Measurements from ENCODE around the gene MGRN1. TPM values are rescaled to one million over a fixed set of nuclear protein-coding genes. Genes with fewer than 3 reads are reported as not detected.

The MGRN1 gene
- total and polyA plus RNA-seq, 2 experiments from 2014 or later, result 47.2 to 66.6 TPM

DNA sequence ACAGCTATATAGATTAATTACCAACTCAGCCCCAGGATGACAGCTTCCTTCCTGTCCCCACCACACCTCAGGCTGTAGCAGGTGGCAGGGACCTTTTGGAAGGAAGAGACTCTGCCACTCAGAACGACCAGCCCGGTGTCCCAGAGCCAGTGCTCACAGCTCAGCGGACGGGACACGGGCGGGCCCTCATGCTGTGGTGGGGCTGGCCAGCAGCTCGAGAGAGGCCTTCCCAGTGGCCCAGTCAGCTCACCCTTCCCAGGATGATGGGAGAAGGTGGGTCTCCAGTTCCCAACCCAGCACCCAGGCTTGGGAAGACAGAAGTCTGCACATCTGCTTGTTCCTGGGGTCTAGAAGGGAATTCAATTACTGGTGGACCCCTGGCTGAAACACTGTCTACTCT, 79.3 kb downstream of the MGRN1 start:
- no peak overlapping the region for H3K4me3 ChIP-seq
- H3K27ac ChIP-seq, result no peak overlapping the region
- DNase-seq (ENCODE audit: low read depth in 1 of 2, low spot score in 1 of 2), result no peak
- no peaks in the 10 kb centered on the region for H3K4me1 ChIP-seq (ENCODE audit: low read depth)
- TF ChIP-seq CTCF (IDR thresholded peaks at IDR 0.05; ENCODE audit: low read depth, low read length), result no peak
- H3K36me3 ChIP-seq, result peaks cover 38% of the 10 kb centered on the region
- no peaks in the 10 kb centered on the region for H3K27me3 ChIP-seq
- H3K9me3 ChIP-seq (ENCODE audit: low read depth), result no peaks in the 10 kb centered on the region

- DNase-seq (ENCODE audit: low read depth in 1 of 2, low spot score in 1 of 2), result no peak
- H3K36me3 ChIP-seq, result peaks cover 33% of the 10 kb centered on the region
- no peak overlapping the region for H3K27ac ChIP-seq
- H3K27me3 ChIP-seq, result no peaks in the 10 kb centered on the region
- no peak overlapping the region for H3K4me3 ChIP-seq
- H3K4me1 ChIP-seq (ENCODE audit: low read depth), result no peaks in the 10 kb centered on the region
- no peak for TF ChIP-seq CTCF (IDR thresholded peaks at IDR 0.05; ENCODE audit: low read depth, low read length)
- no peaks in the 10 kb centered on the region for H3K9me3 ChIP-seq (ENCODE audit: low read depth)
Observed at GRCh38 chr16:4704491-4704890, 79.9 kb downstream of the MGRN1 start.

GRCh38 chr16:4704913-4705312, 80.3 kb downstream of the MGRN1 start:
- H3K4me3 ChIP-seq, result no peak overlapping the region
- peaks cover 30% of the 10 kb centered on the region for H3K36me3 ChIP-seq
- H3K9me3 ChIP-seq (ENCODE audit: low read depth), result no peaks in the 10 kb centered on the region
- DNase-seq (ENCODE audit: low read depth in 1 of 2, low spot score in 1 of 2), result no peak
- no peaks in the 10 kb centered on the region for H3K4me1 ChIP-seq (ENCODE audit: low read depth)
- TF ChIP-seq CTCF (IDR thresholded peaks at IDR 0.05; ENCODE audit: low read depth, low read length), result no peak
- H3K27ac ChIP-seq, result no peak overlapping the region
- no peaks in the 10 kb centered on the region for H3K27me3 ChIP-seq

DNA sequence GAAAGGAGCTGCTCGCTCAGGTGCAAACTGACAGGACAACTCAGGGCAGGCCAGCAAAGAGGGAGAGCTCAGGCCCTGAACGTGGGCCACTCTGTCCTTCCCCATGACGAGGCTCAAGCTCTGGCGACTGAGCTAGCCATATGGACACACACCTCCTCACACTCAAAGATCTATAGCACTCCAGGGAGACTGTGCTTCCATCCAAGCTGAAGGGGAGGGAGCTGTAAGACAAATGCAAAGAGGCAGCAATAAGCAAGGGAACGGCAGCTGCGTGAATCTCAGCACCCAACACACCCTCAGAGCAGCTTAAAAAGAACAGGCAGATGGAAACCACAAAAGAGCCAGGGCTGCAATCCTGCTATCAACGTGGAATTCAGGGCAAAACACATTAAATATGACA, 82.2 kb downstream of the MGRN1 start:
- no peak for DNase-seq (ENCODE audit: low read depth in 1 of 2, low spot score in 1 of 2)
- Histone ChIP-seq H3K9me3 (ENCODE audit: low read depth) (no peaks in the 10 kb centered on the region), H3K27ac (no peak overlapping the region), H3K27me3 (no peaks in the 10 kb centered on the region), H3K36me3 (peaks cover 24% of the 10 kb centered on the region), H3K4me1 (ENCODE audit: low read depth) (no peaks in the 10 kb centered on the region), H3K4me3 (no peak overlapping the region)
- no peak for TF ChIP-seq CTCF (IDR thresholded peaks at IDR 0.05; ENCODE audit: low read depth, low read length)

GRCh38 chr16:4709481-4709880, 84.9 kb downstream of the MGRN1 start:
- Histone ChIP-seq H3K4me3 (no peak overlapping the region), H3K36me3 (peaks cover 14% of the 10 kb centered on the region), H3K4me1 (ENCODE audit: low read depth) (no peaks in the 10 kb centered on the region), H3K27me3 (no peaks in the 10 kb centered on the region), H3K9me3 (ENCODE audit: low read depth) (no peaks in the 10 kb centered on the region), H3K27ac (no peak overlapping the region)
- no peak for DNase-seq (ENCODE audit: low read depth in 1 of 2, low spot score in 1 of 2)
- TF ChIP-seq CTCF (IDR thresholded peaks at IDR 0.05; ENCODE audit: low read depth, low read length), result no peak

Data from cardiac muscle cell (in vitro differentiated cells and primary cell).